ENCODE data around the gene MAP7.

DNA sequence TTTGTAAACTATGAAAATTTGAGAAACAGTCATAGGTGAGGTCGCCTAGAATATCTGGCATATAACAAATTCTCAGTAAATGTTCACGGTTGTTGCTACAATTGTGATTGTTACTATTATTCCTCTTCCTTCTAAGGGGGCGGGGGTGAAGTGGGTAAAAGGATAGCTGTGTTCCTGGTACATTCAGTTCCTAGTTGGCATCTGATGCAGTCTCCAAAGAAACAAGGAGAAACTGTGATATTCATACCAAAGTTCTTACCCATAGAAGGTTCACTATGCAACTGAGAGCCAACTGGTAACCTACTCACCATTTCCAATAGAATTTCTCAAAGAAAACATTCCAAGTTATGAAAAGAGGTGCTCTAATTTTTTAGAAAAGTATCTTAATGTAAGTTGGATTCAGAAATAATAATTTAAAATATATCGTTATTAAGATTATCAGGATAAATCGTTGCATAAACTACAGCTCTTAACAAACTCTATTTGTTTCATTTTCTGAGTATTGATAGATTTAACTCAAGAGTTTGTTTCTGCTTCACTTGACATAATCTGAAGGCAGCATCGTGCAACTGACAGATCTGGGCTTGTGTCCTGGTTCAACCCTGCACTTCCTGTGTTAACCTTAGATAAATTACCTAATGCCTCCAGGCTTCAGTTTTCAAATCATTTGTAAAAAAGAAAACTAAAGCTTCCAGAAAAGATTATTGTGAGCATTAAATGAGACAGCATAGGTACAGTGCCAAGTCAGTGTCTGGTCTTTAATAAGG, 13.3 kb upstream of the MAP7 start:
- TF ChIP-seq, protein P1, sequence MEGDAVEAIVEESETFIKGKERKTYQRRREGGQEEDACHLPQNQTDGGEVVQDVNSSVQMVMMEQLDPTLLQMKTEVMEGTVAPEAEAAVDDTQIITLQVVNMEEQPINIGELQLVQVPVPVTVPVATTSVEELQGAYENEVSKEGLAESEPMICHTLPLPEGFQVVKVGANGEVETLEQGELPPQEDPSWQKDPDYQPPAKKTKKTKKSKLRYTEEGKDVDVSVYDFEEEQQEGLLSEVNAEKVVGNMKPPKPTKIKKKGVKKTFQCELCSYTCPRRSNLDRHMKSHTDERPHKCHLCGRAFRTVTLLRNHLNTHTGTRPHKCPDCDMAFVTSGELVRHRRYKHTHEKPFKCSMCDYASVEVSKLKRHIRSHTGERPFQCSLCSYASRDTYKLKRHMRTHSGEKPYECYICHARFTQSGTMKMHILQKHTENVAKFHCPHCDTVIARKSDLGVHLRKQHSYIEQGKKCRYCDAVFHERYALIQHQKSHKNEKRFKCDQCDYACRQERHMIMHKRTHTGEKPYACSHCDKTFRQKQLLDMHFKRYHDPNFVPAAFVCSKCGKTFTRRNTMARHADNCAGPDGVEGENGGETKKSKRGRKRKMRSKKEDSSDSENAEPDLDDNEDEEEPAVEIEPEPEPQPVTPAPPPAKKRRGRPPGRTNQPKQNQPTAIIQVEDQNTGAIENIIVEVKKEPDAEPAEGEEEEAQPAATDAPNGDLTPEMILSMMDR (conservative IDR thresholded peaks at IDR 0.05; ENCODE audit: low read depth in 2 of 2): no peak
- TF ChIP-seq, protein P2, sequence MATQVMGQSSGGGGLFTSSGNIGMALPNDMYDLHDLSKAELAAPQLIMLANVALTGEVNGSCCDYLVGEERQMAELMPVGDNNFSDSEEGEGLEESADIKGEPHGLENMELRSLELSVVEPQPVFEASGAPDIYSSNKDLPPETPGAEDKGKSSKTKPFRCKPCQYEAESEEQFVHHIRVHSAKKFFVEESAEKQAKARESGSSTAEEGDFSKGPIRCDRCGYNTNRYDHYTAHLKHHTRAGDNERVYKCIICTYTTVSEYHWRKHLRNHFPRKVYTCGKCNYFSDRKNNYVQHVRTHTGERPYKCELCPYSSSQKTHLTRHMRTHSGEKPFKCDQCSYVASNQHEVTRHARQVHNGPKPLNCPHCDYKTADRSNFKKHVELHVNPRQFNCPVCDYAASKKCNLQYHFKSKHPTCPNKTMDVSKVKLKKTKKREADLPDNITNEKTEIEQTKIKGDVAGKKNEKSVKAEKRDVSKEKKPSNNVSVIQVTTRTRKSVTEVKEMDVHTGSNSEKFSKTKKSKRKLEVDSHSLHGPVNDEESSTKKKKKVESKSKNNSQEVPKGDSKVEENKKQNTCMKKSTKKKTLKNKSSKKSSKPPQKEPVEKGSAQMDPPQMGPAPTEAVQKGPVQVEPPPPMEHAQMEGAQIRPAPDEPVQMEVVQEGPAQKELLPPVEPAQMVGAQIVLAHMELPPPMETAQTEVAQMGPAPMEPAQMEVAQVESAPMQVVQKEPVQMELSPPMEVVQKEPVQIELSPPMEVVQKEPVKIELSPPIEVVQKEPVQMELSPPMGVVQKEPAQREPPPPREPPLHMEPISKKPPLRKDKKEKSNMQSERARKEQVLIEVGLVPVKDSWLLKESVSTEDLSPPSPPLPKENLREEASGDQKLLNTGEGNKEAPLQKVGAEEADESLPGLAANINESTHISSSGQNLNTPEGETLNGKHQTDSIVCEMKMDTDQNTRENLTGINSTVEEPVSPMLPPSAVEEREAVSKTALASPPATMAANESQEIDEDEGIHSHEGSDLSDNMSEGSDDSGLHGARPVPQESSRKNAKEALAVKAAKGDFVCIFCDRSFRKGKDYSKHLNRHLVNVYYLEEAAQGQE (IDR thresholded peaks at IDR 0.05; ENCODE audit: unreplicated experiment): no peak
